ENCODE measurements around the gene TRPV5.

The TRPV5 gene

GRCh38 chr7:142963993-142964392 is 30.4 kb upstream of the TRPV5 start:
- H3K4me3 ChIP-seq (replicated peaks; ENCODE audit: low read depth, low read length) = no peak overlapping the region
- TF ChIP-seq CTCF (IDR thresholded peaks at IDR 0.05; ENCODE audit: insufficient read depth, low read length, poor library complexity, severe bottlenecking) = no peak
- H3K36me3 ChIP-seq (ENCODE audit: control insufficient read depth, insufficient read depth, low read length) = no peaks in the 10 kb centered on the region

GRCh38 chr7:142962991-142963390 is 29.4 kb upstream of the TRPV5 start:
- DNase-seq (ENCODE audit: extremely low read depth, insufficient read length) = no peak
- Histone ChIP-seq H3K36me3 (ENCODE audit: control insufficient read depth, insufficient read depth, low read length) (no peaks in the 10 kb centered on the region), H3K4me3 (replicated peaks; ENCODE audit: low read depth, low read length) (no peak overlapping the region), H3K27me3 (replicated peaks; ENCODE audit: control insufficient read depth, insufficient read depth, low read length) (no peaks in the 10 kb centered on the region)
- TF ChIP-seq CTCF (IDR thresholded peaks at IDR 0.05; ENCODE audit: insufficient read depth, low read length, poor library complexity, severe bottlenecking) = no peak

More at GRCh38 chr7:142963993-142964392, 30.4 kb upstream of the TRPV5 start:
- no peaks in the 10 kb centered on the region for H3K27me3 ChIP-seq (replicated peaks; ENCODE audit: control insufficient read depth, insufficient read depth, low read length)
- no peak for DNase-seq (ENCODE audit: extremely low read depth, insufficient read length)

GRCh38 chr7:142961973-142962926 is 28.7 kb upstream of the TRPV5 start, which contains the start of gene KEL:
TSS of gene KEL (minus strand) at chr7:142962363. CDS start at chr7:142962206, 157 bp downstream.
- Histone ChIP-seq H3K4me3 (replicated peaks; ENCODE audit: low read depth, low read length) (no peak within 1 kb of the TSS), H3K27me3 (replicated peaks; ENCODE audit: control insufficient read depth, insufficient read depth, low read length) (no peaks in the 10 kb centered on the region), H3K36me3 (ENCODE audit: control insufficient read depth, insufficient read depth, low read length) (no peaks in the 10 kb centered on the region)
- TF ChIP-seq CTCF (IDR thresholded peaks at IDR 0.05; ENCODE audit: insufficient read depth, low read length, poor library complexity, severe bottlenecking) = no peak
- DNase-seq (ENCODE audit: extremely low read depth, insufficient read length) = no peak

GRCh38 chr7:142961595-142961972 is 28.0 kb upstream of the TRPV5 start:
- Histone ChIP-seq H3K36me3 (ENCODE audit: control insufficient read depth, insufficient read depth, low read length) (no peaks in the 10 kb centered on the region), H3K27me3 (replicated peaks; ENCODE audit: control insufficient read depth, insufficient read depth, low read length) (no peaks in the 10 kb centered on the region), H3K4me3 (replicated peaks; ENCODE audit: low read depth, low read length) (no peak overlapping the region)
- TF ChIP-seq CTCF (IDR thresholded peaks at IDR 0.05; ENCODE audit: insufficient read depth, low read length, poor library complexity, severe bottlenecking) = no peak
- no peak for DNase-seq (ENCODE audit: extremely low read depth, insufficient read length)

GRCh38 chr7:142960955-142961512 is 27.5 kb upstream of the TRPV5 start:
- H3K4me3 ChIP-seq (replicated peaks; ENCODE audit: low read depth, low read length) = no peak overlapping the region
- H3K36me3 ChIP-seq (ENCODE audit: control insufficient read depth, insufficient read depth, low read length) = no peaks in the 10 kb centered on the region
- DNase-seq (ENCODE audit: extremely low read depth, insufficient read length) = no peak
- H3K27me3 ChIP-seq (replicated peaks; ENCODE audit: control insufficient read depth, insufficient read depth, low read length) = no peaks in the 10 kb centered on the region
- TF ChIP-seq CTCF (IDR thresholded peaks at IDR 0.05; ENCODE audit: insufficient read depth, low read length, poor library complexity, severe bottlenecking) = peak; percentile 50

Data from GM06990 (cell line).